H1 (cell line): ENCODE measurements around the gene TSHZ2. TPM values are rescaled to one million over a fixed set of nuclear protein-coding genes. Genes with fewer than 3 reads are reported as not detected.

Source experiments
- CTCF ChIA-PET: fragments of 300-600 bp; sonication (Branson Sonifier 250); formaldehyde crosslinking; loops from one replicate; lab custom pipeline; 2021; ENCODE audit not compliant: partially characterized antibody; lab: Charles Lee
- POLR2A ChIA-PET: fragments of 300-600 bp; sonication (Branson Sonifier 250); formaldehyde crosslinking; loops from one replicate; lab custom pipeline; 2021; ENCODE audit warnings: inconsistent platforms; ENCODE audit not compliant: partially characterized antibody; lab: Charles Lee
- DNase-seq, 2 experiments: peaks; one replicate each; pipeline versions ENCODE4 v3.0.0 to v3.0.0-alpha.2; 2010 to 2022; ENCODE audit warnings: low spot score in 2 of 2, low read depth in 1 of 2, mixed read lengths in 1 of 2
- FAIRE-seq: peaks from 2 replicates; lab custom pipeline; 2011; peaks lifted over from hg19 to GRCh38; lab: Jason Lieb, UNC
- H2AFZ ChIP-seq: 2 replicates; pipeline ENCODE4 v1.8.1; 2012; ENCODE audit warnings: low read length, inconsistent platforms
- H2AK5ac ChIP-seq: 2 replicates; pipeline ENCODE4 v1.6.1; 2013; ENCODE audit warnings: low read depth, low read length
- H2BK120ac ChIP-seq: replicated peaks from 2 replicates; pipeline ENCODE3; 2013; ENCODE audit warnings: low read depth, low read length, inconsistent platforms
- H2BK12ac ChIP-seq: 2 replicates; pipeline ENCODE4 v1.6.1; 2013; ENCODE audit warnings: low read depth, low read length
- H2BK15ac ChIP-seq: 2 replicates; pipeline ENCODE4 v1.6.1; 2013; ENCODE audit warnings: low read length
- H2BK20ac ChIP-seq: 2 replicates; pipeline ENCODE4 v1.6.1; 2013; ENCODE audit warnings: low read length
- H2BK5ac ChIP-seq: 2 replicates; pipeline ENCODE4 v1.6.1; 2013; ENCODE audit warnings: low read depth, low read length
- H3K14ac ChIP-seq: 2 replicates; pipeline ENCODE4 v1.6.1; 2013; ENCODE audit warnings: inconsistent platforms; ENCODE audit not compliant: insufficient read length
- H3K18ac ChIP-seq: 2 replicates; pipeline ENCODE4 v1.6.1; 2013; ENCODE audit warnings: low read length; ENCODE audit errors: extremely low read depth
- H3K23ac ChIP-seq: 2 replicates; pipeline ENCODE4 v1.6.1; 2013; ENCODE audit warnings: inconsistent platforms; ENCODE audit not compliant: insufficient read length
- H3K23me2 ChIP-seq: 2 replicates; pipeline ENCODE4 v1.6.1; 2013; ENCODE audit warnings: low read depth, low read length
- H3K27ac ChIP-seq: 2 replicates; pipeline ENCODE4 v1.6.1; 2011; ENCODE audit warnings: low read depth, low read length, inconsistent platforms
- H3K27me3 ChIP-seq, 4 experiments: replicated peaks in 1 of 4; 1 replicate in 1 of 4; 2 replicates in 3 of 4; pipeline versions ENCODE4 v1.6.1 to v1.8.1; 2011 to 2013; ENCODE audit warnings: low read length in 3 of 4, mild to moderate bottlenecking in 3 of 4, inconsistent platforms in 2 of 4, mixed read lengths in 2 of 4, moderate library complexity in 1 of 4; ENCODE audit not compliant: control insufficient read depth in 3 of 4, insufficient read depth in 3 of 4; ENCODE audit errors: extremely low read depth in 1 of 4
- H3K36me3 ChIP-seq, 4 experiments: 2 replicates each; pipeline versions ENCODE4 v1.6.1 to v1.8.1; 2011 to 2013; ENCODE audit warnings: mild to moderate bottlenecking in 4 of 4, low read length in 3 of 4, moderate library complexity in 2 of 4, control low read depth in 1 of 4, inconsistent platforms in 1 of 4; ENCODE audit not compliant: insufficient read depth in 4 of 4, control insufficient read depth in 2 of 4
- H3K4ac ChIP-seq: replicated peaks from 2 replicates; pipeline ENCODE3; 2013; ENCODE audit warnings: low read length, low read depth, mixed read lengths, inconsistent platforms; ENCODE audit not compliant: insufficient read length
- H3K4me1 ChIP-seq, 4 experiments: replicated peaks in 1 of 4; 1 replicate in 1 of 4; 2 replicates in 3 of 4; pipeline versions ENCODE4 v1.6.1 to v1.8.1; 2011 to 2013; ENCODE audit warnings: low read length in 3 of 4, inconsistent platforms in 2 of 4, mixed read lengths in 1 of 4; ENCODE audit not compliant: insufficient read depth in 4 of 4, control insufficient read depth in 3 of 4
- H3K4me2 ChIP-seq, 2 experiments: 2 replicates each; pipeline versions ENCODE4 v1.6.1 to v1.8.1; 2011 to 2013; ENCODE audit warnings: low read depth in 2 of 2, low read length in 2 of 2, control low read depth in 1 of 2, inconsistent platforms in 1 of 2, mild to moderate bottlenecking in 1 of 2; ENCODE audit not compliant: insufficient read depth in 1 of 2
- H3K4me3 ChIP-seq, 4 experiments: fragments of 200-600, 300-600 bp in 1 of 4; sonication (generic), shearing (Covaris generic), sonication (Bioruptor Twin) in 1 of 4; 2 replicates each; pipeline versions ENCODE4 v1.5.1 to v1.8.1; 2011 to 2016; ENCODE audit warnings: low read length in 4 of 4, low read depth in 3 of 4, control low read depth in 2 of 4, inconsistent platforms in 2 of 4, mild to moderate bottlenecking in 2 of 4, mixed read lengths in 1 of 4, moderate library complexity in 1 of 4; ENCODE audit not compliant: insufficient read depth in 2 of 4; ENCODE audit errors: extremely low read depth in 1 of 4
- H3K56ac ChIP-seq: replicated peaks from 2 replicates; pipeline ENCODE3; 2013; ENCODE audit warnings: low read depth, mild to moderate bottlenecking, mixed read lengths, low read length, inconsistent platforms; ENCODE audit not compliant: insufficient read length
- H3K79me1 ChIP-seq: 2 replicates; pipeline ENCODE4 v1.6.1; 2013; ENCODE audit warnings: low read depth, low read length, control low read depth
- H3K79me2 ChIP-seq, 2 experiments: 2 replicates each; pipeline versions ENCODE4 v1.6.1 to v1.8.1; 2012 to 2013; ENCODE audit warnings: low read length in 2 of 2, mild to moderate bottlenecking in 2 of 2, inconsistent platforms in 1 of 2; ENCODE audit not compliant: insufficient read depth in 2 of 2, control insufficient read depth in 1 of 2
- H3K9ac ChIP-seq, 4 experiments: replicated peaks in 1 of 4; 1 replicate in 1 of 4; 2 replicates in 3 of 4; pipeline versions ENCODE4 v1.6.1 to v1.8.1; 2011 to 2013; ENCODE audit warnings: low read depth in 3 of 4, low read length in 3 of 4, control low read depth in 2 of 4, mild to moderate bottlenecking in 2 of 4, moderate library complexity in 2 of 4, inconsistent platforms in 1 of 4; ENCODE audit errors: extremely low read depth in 1 of 4
- H3K9me3 ChIP-seq, 2 experiments: 2 replicates each; pipeline versions ENCODE4 v1.6.1 to v1.8.1; 2012 to 2013; ENCODE audit warnings: mild to moderate bottlenecking in 2 of 2, moderate library complexity in 2 of 2, control low read depth in 1 of 2, inconsistent platforms in 1 of 2, low read depth in 1 of 2, low read length in 1 of 2, mixed read lengths in 1 of 2; ENCODE audit not compliant: insufficient read depth in 2 of 2
- H4K20me1 ChIP-seq, 2 experiments: replicated peaks in 1 of 2; 2 replicates each; pipeline versions ENCODE3 to v1.8.1; 2011 to 2013; ENCODE audit warnings: inconsistent platforms in 2 of 2, low read length in 2 of 2, mild to moderate bottlenecking in 1 of 2; ENCODE audit not compliant: insufficient read depth in 2 of 2, control insufficient read depth in 1 of 2
- H4K5ac ChIP-seq: 2 replicates; pipeline ENCODE4 v1.6.1; 2013; ENCODE audit warnings: low read length, low read depth, mixed read lengths, inconsistent platforms; ENCODE audit not compliant: insufficient read length
- H4K8ac ChIP-seq: 2 replicates; pipeline ENCODE4 v1.8.0; 2013; ENCODE audit warnings: mild to moderate bottlenecking, moderate library complexity, low read length, inconsistent platforms; ENCODE audit not compliant: insufficient read depth; ENCODE audit errors: extremely low read depth
- H4K91ac ChIP-seq: replicated peaks from 2 replicates; pipeline ENCODE3; 2013; ENCODE audit warnings: low read length, mixed read lengths, inconsistent platforms; ENCODE audit not compliant: insufficient read length
- BACH1 ChIP-seq: IDR thresholded peaks from 2 replicates; pipeline ENCODE4 v1.6.1; 2012; ENCODE audit warnings: low read length, improper control_type of control experiment
- BCL11A ChIP-seq, 2 experiments: IDR thresholded peaks; one replicate each; pipeline ENCODE4 v1.6.1; 2011; ENCODE audit warnings: low read depth in 2 of 2, low read length in 2 of 2, mild to moderate bottlenecking in 2 of 2
- PHF8 ChIP-seq: fragments of 200-600 bp; sonication (generic); conservative IDR thresholded peaks from 2 replicates; pipeline ENCODE4 v1.7.1; 2012; ENCODE audit warnings: low read depth, mild to moderate bottlenecking, inconsistent platforms, low read length, moderate library complexity
- TCF12 ChIP-seq: IDR thresholded peaks from 2 replicates; pipeline ENCODE4 v1.6.1; 2011; ENCODE audit warnings: low read depth, mild to moderate bottlenecking, low read length
- WGBS, 2 experiments: shearing (Covaris generic) in 1 of 2; methylation state at CpG; one replicate each; pipeline versions ENCODE4 v1.1.6 to v1.1.7; 2013 to 2015; ENCODE audit warnings: low lambda C conversion rate in 2 of 2, mixed read lengths in 2 of 2, inconsistent platforms in 1 of 2, low coverage in 1 of 2, missing lambda C conversion rate in 1 of 2; ENCODE audit not compliant: insufficient replicate concordance in 2 of 2, insufficient coverage in 1 of 2, insufficient read length in 1 of 2; ENCODE audit errors: extremely low coverage in 1 of 2, missing lambda C conversion rate in 1 of 2; 5-methylcytosine and 5-hydroxymethylcytosine counted together
- polyA plus RNA-seq, 7 experiments: library from polyadenylated mRNA; depleted of rRNA in 3 of 7; stranded (reverse) in 5 of 7; unstranded in 2 of 7; fragments of >200 nt in 5 of 7; fragments of 200-250 nt in 2 of 7; gene quantifications; 1 replicate in 5 of 7; 2 replicates in 1 of 7; 4 replicates in 1 of 7; pipeline versions ENCODE4 v1.2.1 to v1.2.3, GENCODE V29; 2011 to 2013; ENCODE audit warnings: missing spikeins in 2 of 7, mixed read lengths in 2 of 7
- total RNA-seq: library from RNA; stranded (reverse); fragmentation: NEBNext Ultra II Directional; extraction: Animal tissue kit (Norgen Biotek cat#: 25700); gene quantifications from 2 replicates; pipeline ENCODE4 v1.2.1, GENCODE V29; 2021

Gene TSHZ2
- total and polyA plus RNA-seq, 2 of the 8 experiments (the other 6 are each of a cell fraction or from before 2014, with no cell fraction given): 0.14 to 0.30 TPM

DNA sequence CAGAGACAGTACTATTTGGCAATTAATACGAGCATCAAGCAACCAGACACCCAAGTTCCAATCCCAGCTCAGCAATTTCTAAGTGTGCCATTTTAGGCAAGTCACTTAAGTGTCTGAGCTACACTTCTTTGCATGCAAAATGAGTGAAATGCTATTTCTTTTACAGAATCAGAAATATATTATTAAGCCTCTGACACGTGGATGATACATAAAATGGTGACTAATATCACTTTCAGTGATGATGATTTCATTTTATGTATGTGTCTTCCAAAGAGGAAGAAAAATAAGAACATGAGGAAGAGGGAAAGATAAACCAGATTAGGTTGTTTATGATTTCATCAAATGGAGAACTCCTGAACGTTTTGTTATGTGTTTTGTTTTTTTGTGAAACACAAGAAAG, 158.6 kb downstream of the TSHZ2 start:
- Histone ChIP-seq H2BK20ac (no peak overlapping the region), H3K27me3 (no peaks in the 10 kb centered on the region), H2BK120ac (no peak overlapping the region), H3K27ac (no peak overlapping the region), H3K36me3 (no peaks in the 10 kb centered on the region), H4K20me1 (no peaks in the 10 kb centered on the region), H3K4me1 (peaks cover 0 to 8% (median 3%) of the 10 kb centered on the region in 4 experiments; a peak in 3 of 7 replicates), H3K56ac (no peak overlapping the region), H3K79me1 (no peaks in the 10 kb centered on the region), H3K9ac (no peak overlapping the region), H3K18ac (no peak overlapping the region), H4K91ac (no peak overlapping the region), H3K4ac (no peak overlapping the region), H3K79me2 (no peaks in the 10 kb centered on the region), H2BK5ac (no peak overlapping the region), H4K5ac (no peak overlapping the region), H2BK15ac (no peak overlapping the region), H2BK12ac (no peak overlapping the region), H3K14ac (no peak overlapping the region), H3K23ac (no peak overlapping the region), H4K8ac (no peak overlapping the region), H3K4me3 (no peak overlapping the region), H2AK5ac (no peak overlapping the region), H3K9me3 (no peaks in the 10 kb centered on the region), H3K4me2 (no peak overlapping the region), H3K23me2 (peaks cover 2% of the 10 kb centered on the region; the same call in 1 of the 2 replicates), H2AFZ (no peak overlapping the region)
- POLR2A ChIA-PET: no interaction called here
- 80% methylated on average over 3 of the region's 3 CpGs; no CpG with 5 or more reads in 1 of the 2 experiments for WGBS, 2 experiments
- DNase-seq (no peak), FAIRE-seq (no peak)
- TF ChIP-seq PHF8: no peak
- TF ChIP-seq TCF12: no peak
- TF ChIP-seq BACH1: no peak
- TF ChIP-seq BCL11A (IDR thresholded peaks at IDR 0.05; ENCODE audit: low read depth in 2 of 2, low read length in 2 of 2): no peak
- CTCF ChIA-PET: no interaction called here
